OCI-LY7 (cell line): ENCODE measurements around the gene SH3RF1. TPM values are rescaled to one million over a fixed set of nuclear protein-coding genes. Genes with fewer than 3 reads are reported as not detected.

Source experiments
- BruUV-seq: library from RNA; stranded (reverse); fragments of 400-500 nt; replicated peaks from 2 replicates; lab custom pipeline; 2021; lab: Mats Ljungman, UMichigan
- CTCF ChIA-PET: fragments of 300-600 bp; sonication (Branson Sonifier 250); formaldehyde crosslinking; loops from one replicate; lab custom pipeline; 2022; ENCODE audit warnings: antibody characterized with exemption; ENCODE audit not compliant: unreplicated experiment; lab: Charles Lee
- POLR2A ChIA-PET: fragments of 300-600 bp; sonication (Branson Sonifier 250); formaldehyde crosslinking; loops from one replicate; lab custom pipeline; 2022; ENCODE audit warnings: antibody characterized with exemption; lab: Charles Lee
- DNase-seq: peaks from one replicate; pipeline ENCODE4 v3.0.0-alpha.2; 2015; ENCODE audit warnings: low spot score
- H2AFZ ChIP-seq: fragments of 200-600 bp; sonication (generic), shearing (Covaris generic); 2 replicates; pipeline ENCODE4 v1.6.1; 2014; ENCODE audit warnings: mild to moderate bottlenecking, antibody characterized with exemption, low read length, moderate library complexity
- H3K27ac ChIP-seq: fragments of 200-600 bp; sonication (generic); 2 replicates; pipeline ENCODE4 v1.5.1; 2014; ENCODE audit warnings: mixed run types, low read depth, mild to moderate bottlenecking, moderate library complexity, low read length, inconsistent platforms; ENCODE audit not compliant: poor library complexity, severe bottlenecking
- H3K36me3 ChIP-seq: fragments of 200-600 bp; sonication (generic); 2 replicates; pipeline ENCODE4 v1.6.1; 2014; ENCODE audit warnings: mild to moderate bottlenecking, antibody characterized with exemption, low read length, moderate library complexity, mixed read lengths; ENCODE audit not compliant: insufficient read depth
- H3K4me1 ChIP-seq: fragments of 200-600 bp; sonication (generic); 2 replicates; pipeline ENCODE4 v1.5.1; 2014; ENCODE audit warnings: mild to moderate bottlenecking, low read length; ENCODE audit not compliant: insufficient read depth, poor library complexity, severe bottlenecking
- H3K4me2 ChIP-seq: fragments of 200-600 bp; sonication (generic); 2 replicates; pipeline ENCODE4 v1.6.1; 2014; ENCODE audit warnings: mild to moderate bottlenecking, low read length
- H3K4me3 ChIP-seq: fragments of 200-600 bp; sonication (generic); 2 replicates; pipeline ENCODE4 v1.5.1; 2014; ENCODE audit warnings: mild to moderate bottlenecking, low read depth, low read length; ENCODE audit not compliant: poor library complexity, severe bottlenecking
- H3K79me2 ChIP-seq: fragments of 200-600 bp; sonication (generic); 2 replicates; pipeline ENCODE4 v1.6.1; 2016; ENCODE audit warnings: low read depth, mild to moderate bottlenecking, low read length, moderate library complexity, mixed read lengths; ENCODE audit not compliant: insufficient read depth
- H3K9me2 ChIP-seq: fragments of 200-600 bp; sonication (generic); 2 replicates; pipeline ENCODE4 v1.6.1; 2016; ENCODE audit warnings: mild to moderate bottlenecking, low read length, mixed read lengths; ENCODE audit not compliant: insufficient read depth
- H3K9me3 ChIP-seq: fragments of 200-600 bp; sonication (generic); 2 replicates; pipeline ENCODE4 v1.6.1; 2014; ENCODE audit warnings: mild to moderate bottlenecking, mixed run types, low read length, mixed read lengths
- H4K20me1 ChIP-seq: fragments of 200-600 bp; sonication (generic); 2 replicates; pipeline ENCODE4 v1.6.1; 2014; ENCODE audit warnings: mild to moderate bottlenecking, antibody characterized with exemption, low read length, moderate library complexity, mixed read lengths; ENCODE audit not compliant: insufficient read depth
- EZH2phosphoT487 ChIP-seq: fragments of 200-600 bp; sonication (generic); IDR thresholded peaks from 2 replicates; pipeline ENCODE4 v1.6.1; 2018; ENCODE audit warnings: low read depth, borderline replicate concordance, mild to moderate bottlenecking, mixed run types, antibody characterized with exemption, low read length, moderate library complexity, mixed read lengths
- intact Hi-C: fragments of 100-400 bp; cut with micrococcal nuclease; formaldehyde crosslinking; loops from one replicate; pipeline ENCODE4 v1.10.0; 2022; ENCODE audit not compliant: unreplicated experiment
- total RNA-seq, 2 experiments: library from RNA; depleted of rRNA in 1 of 2; stranded (reverse); fragments of >200 nt in 1 of 2; shearing (Covaris generic) in 1 of 2; gene quantifications; 2 replicates each; pipeline ENCODE4 v1.2.3, GENCODE V29; 2014 to 2022
- TF ChIP-seq, protein P1 (sequence below): fragments of 200-600 bp; sonication (generic); conservative IDR thresholded peaks from 2 replicates; pipeline ENCODE4 v1.5.1; 2014; ENCODE audit warnings: mild to moderate bottlenecking, antibody characterized with exemption, low read length, moderate library complexity, mixed read lengths

Gene SH3RF1
- total RNA-seq, 2 experiments from 2014 or later, result not detected

DNA sequence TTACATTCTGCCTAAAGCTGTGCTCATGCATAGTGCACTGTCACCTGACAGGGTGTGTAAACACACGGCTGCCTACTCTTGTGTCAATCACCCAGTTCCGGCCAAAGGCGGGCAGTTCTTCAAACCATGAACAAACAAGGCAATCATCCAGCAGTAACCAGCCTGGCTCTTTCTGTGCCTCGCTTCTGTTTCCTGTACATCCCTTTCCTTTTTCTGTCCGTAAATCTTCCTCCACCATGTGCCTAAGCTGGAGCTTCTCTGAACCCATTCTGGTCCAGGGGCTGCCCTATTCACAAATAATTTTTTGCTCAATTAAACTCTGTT, 199.9 kb downstream of the SH3RF1 start:
- BruUV-seq, result no TSS peak
- CTCF ChIA-PET, result no interaction called here
- TF ChIP-seq EZH2phosphoT487, result no peak

DNA sequence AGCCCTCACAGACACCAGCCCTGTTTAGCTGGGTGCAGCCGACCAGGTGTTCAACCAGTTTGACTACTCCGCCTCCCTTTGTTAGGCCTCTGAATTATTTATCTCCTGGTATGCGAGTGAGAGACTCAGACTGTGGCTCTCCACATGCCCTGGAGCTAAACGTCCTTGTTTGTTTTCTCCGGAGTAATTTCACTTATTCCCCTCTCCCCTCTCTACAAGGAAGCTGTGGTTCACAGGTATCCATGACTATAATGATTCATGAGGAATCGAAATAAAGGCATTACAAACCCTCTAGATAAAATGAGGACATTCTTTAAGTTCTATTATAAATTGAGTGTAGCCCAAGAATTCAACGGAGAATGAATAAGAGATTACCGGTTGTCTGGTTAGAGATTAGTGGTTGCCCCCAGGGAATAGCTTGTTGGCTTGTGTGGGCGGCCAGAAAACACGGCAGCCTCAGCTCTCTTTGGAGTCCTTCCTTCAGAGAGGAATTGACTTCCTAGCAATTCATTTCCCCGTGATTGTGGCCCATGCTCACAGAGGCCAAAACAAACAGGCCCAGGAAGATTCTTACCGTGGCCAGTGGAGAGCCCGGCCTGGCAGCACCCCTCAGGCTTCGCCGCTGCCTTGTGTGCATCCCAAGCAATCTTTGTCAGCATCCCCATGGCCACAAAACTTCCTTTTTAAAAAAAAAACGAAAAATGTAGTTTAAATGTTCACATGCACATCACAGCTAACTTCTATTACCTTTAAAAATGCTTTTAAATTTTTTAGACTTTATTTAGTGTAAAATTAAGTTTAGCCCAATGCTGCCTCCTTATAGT, 200.5 kb downstream of the SH3RF1 start:
- Histone ChIP-seq H4K20me1 (no peaks in the 10 kb centered on the region), H3K4me1 (no peaks in the 10 kb centered on the region), H3K9me2 (no peaks in the 10 kb centered on the region), H3K27ac (no peak overlapping the region), H3K36me3 (no peaks in the 10 kb centered on the region), H3K9me3 (no peaks in the 10 kb centered on the region), H3K4me3 (no peak overlapping the region), H2AFZ (no peak overlapping the region), H3K4me2 (no peak overlapping the region), H3K79me2 (no peaks in the 10 kb centered on the region)
- intact Hi-C loops, result no loop called here
- CTCF ChIA-PET, result no interaction called here
- no TSS peak for BruUV-seq
- POLR2A ChIA-PET, result interaction anchor here (0.6 kb wide), 1 partner anchor 833 kb away, joined by 4 read pairs; no protein-coding TSS in a partner anchor
- no peak for DNase-seq
- TF ChIP-seq, protein P1, sequence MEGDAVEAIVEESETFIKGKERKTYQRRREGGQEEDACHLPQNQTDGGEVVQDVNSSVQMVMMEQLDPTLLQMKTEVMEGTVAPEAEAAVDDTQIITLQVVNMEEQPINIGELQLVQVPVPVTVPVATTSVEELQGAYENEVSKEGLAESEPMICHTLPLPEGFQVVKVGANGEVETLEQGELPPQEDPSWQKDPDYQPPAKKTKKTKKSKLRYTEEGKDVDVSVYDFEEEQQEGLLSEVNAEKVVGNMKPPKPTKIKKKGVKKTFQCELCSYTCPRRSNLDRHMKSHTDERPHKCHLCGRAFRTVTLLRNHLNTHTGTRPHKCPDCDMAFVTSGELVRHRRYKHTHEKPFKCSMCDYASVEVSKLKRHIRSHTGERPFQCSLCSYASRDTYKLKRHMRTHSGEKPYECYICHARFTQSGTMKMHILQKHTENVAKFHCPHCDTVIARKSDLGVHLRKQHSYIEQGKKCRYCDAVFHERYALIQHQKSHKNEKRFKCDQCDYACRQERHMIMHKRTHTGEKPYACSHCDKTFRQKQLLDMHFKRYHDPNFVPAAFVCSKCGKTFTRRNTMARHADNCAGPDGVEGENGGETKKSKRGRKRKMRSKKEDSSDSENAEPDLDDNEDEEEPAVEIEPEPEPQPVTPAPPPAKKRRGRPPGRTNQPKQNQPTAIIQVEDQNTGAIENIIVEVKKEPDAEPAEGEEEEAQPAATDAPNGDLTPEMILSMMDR, result no peak
- TF ChIP-seq EZH2phosphoT487, result no peak

More for the DNA sequence above, 199.9 kb downstream of the SH3RF1 start:
- no peaks in the 10 kb centered on the region for H3K9me2 ChIP-seq
- POLR2A ChIA-PET, result interaction anchor here (0.6 kb wide), 1 partner anchor 832 kb away, joined by 4 read pairs; no protein-coding TSS in a partner anchor
- no peaks in the 10 kb centered on the region for H3K79me2 ChIP-seq
- no peak overlapping the region for H3K4me3 ChIP-seq
- DNase-seq, result no peak
- no peak overlapping the region for H2AFZ ChIP-seq
- intact Hi-C loops, result no loop called here
- no peak overlapping the region for H3K27ac ChIP-seq
- H3K9me3 ChIP-seq, result no peaks in the 10 kb centered on the region
- no peak overlapping the region for H3K4me2 ChIP-seq
- H3K36me3 ChIP-seq, result no peaks in the 10 kb centered on the region
- no peaks in the 10 kb centered on the region for H3K4me1 ChIP-seq
- no peaks in the 10 kb centered on the region for H4K20me1 ChIP-seq

DNA sequence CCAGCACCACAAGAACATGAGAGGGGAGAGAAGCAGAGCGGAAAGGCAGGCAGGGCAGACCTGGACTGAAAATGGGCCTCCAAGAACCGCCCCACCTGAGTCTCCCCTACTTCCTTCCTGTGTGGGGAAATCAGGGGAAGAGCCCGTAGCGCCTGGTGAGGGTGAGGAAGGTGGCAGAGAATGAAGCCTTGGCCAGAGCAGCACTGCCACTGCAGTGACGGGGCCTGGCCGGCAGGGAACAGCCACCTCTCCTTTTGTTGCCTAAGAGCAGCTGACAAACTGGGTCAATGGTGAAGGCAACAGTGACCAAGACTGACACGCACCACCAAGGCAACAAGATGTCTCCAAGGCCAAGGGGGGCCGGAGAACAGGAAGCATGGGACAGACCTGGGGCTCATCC, 202.3 kb downstream of the SH3RF1 start:
- H3K4me1 ChIP-seq, result no peaks in the 10 kb centered on the region
- CTCF ChIA-PET, result no interaction called here
- no peak overlapping the region for H3K27ac ChIP-seq
- POLR2A ChIA-PET, result no interaction called here
- H3K36me3 ChIP-seq, result no peaks in the 10 kb centered on the region
- H3K9me3 ChIP-seq, result no peaks in the 10 kb centered on the region
- H4K20me1 ChIP-seq, result no peaks in the 10 kb centered on the region
- no peak overlapping the region for H3K4me3 ChIP-seq
- no TSS peak for BruUV-seq
- no peaks in the 10 kb centered on the region for H3K9me2 ChIP-seq
- no peak overlapping the region for H2AFZ ChIP-seq
- no peaks in the 10 kb centered on the region for H3K79me2 ChIP-seq
- DNase-seq, result no peak
- TF ChIP-seq, protein P1, result no peak
- TF ChIP-seq EZH2phosphoT487, result no peak
- H3K4me2 ChIP-seq, result no peak overlapping the region
- intact Hi-C loops, result no loop called here
